AG09309 (cell line): ENCODE measurements around the gene ITSN2.

Experiments used
- DNase-seq: peaks from one replicate; pipeline ENCODE4 v3.0.0-alpha.2; 2010; ENCODE audit warnings: low read depth
- H3K4me3 ChIP-seq: 2 replicates; pipeline ENCODE4 v1.5.1; 2011; ENCODE audit warnings: mild to moderate bottlenecking, low read depth, low read length, moderate library complexity; ENCODE audit not compliant: control insufficient read depth
- TF ChIP-seq, protein P1 (sequence below): IDR thresholded peaks from 2 replicates; pipeline ENCODE4 v1.5.1; 2011; ENCODE audit warnings: mild to moderate bottlenecking, low read depth, low read length, inconsistent platforms; ENCODE audit not compliant: insufficient read depth, control insufficient read depth; ENCODE audit errors: missing control alignments

Gene ITSN2

DNA sequence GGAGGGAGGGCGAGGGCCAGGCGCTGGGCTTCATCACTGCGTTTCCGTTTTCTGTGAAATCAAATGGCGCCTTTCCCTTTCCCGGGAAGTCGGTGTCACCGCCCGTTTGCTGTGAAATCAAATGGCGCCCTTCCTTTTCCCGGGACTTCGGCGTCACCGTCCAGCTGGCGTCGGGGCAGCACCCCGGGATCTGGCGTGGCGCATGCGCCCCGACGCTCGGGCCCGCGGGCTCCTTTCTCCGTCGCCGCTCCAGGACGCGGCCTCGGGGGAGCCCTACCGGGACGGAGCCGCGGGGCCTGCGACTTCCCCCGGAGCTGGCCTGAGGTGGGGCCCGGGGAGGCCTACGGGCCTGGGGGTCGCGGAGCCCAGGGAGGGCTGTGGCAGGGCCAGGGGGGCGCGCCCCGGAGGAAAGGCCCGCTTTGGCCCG, 185.5 kb downstream of the ITSN2 start, which contains the start of gene FAM228A:
TSS of gene FAM228A (plus strand) at position 203 of the 427 bp plus-strand sequence. CDS start 428 bp downstream, outside the sequence.
- peak within 1 kb of the TSS; percentile 40 for H3K4me3 ChIP-seq
- TF ChIP-seq, protein P1, sequence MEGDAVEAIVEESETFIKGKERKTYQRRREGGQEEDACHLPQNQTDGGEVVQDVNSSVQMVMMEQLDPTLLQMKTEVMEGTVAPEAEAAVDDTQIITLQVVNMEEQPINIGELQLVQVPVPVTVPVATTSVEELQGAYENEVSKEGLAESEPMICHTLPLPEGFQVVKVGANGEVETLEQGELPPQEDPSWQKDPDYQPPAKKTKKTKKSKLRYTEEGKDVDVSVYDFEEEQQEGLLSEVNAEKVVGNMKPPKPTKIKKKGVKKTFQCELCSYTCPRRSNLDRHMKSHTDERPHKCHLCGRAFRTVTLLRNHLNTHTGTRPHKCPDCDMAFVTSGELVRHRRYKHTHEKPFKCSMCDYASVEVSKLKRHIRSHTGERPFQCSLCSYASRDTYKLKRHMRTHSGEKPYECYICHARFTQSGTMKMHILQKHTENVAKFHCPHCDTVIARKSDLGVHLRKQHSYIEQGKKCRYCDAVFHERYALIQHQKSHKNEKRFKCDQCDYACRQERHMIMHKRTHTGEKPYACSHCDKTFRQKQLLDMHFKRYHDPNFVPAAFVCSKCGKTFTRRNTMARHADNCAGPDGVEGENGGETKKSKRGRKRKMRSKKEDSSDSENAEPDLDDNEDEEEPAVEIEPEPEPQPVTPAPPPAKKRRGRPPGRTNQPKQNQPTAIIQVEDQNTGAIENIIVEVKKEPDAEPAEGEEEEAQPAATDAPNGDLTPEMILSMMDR: no peak

DNA sequence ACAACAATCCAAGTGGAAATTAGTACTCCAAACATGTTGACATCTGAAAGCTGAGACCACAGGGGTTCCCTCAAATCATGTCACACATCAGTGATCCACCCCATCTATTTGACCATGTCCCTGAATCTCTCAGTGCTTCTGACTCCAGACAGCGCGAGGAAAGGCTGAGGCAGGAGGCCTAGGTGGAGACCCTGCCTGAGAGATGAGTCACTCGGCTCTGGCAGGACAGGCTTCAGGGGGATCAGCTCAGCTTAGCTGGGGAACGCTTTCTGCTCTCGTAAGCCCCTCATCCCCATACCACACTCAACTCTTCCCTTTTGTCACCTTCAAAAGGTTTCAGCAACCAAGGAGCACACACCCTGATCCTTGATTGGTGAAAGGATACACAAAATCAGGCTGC, 191.3 kb downstream of the ITSN2 start:
- TF ChIP-seq, protein P1: no peak
- no peak for DNase-seq

More for the DNA sequence above, 185.5 kb downstream of the ITSN2 start, which contains the start of gene FAM228A:
- no peak for DNase-seq

DNA sequence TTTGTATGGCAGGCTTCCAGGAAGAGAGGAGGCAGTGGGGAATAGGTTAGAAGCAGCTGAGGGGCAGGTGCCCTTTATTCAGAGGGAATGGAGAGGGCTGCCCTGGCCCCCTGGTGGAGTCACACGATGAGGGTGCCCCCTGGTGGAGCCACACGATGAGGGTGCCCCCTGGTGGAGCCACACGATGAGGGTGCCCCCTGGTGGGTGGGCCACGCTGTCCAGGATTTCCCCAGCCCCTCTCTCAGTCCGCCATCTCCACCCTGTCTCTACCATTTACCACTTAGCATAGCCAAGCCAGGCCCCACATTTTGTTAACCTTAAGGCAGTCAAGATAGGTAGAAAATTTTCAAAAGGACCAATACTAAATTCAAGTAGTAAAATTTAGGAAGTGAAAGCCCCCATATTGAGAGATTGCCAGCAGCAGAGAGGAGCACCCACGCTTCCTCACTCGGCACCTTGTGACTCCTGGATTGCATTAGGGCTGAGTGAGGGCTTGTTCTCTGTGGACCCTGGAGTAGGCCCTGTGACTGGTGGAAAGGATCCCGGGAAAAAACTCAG, 195.8 kb downstream of the ITSN2 start:
- DNase-seq: no peak
- no peak overlapping the region for H3K4me3 ChIP-seq
- TF ChIP-seq, protein P1: peak; percentile 66

More for the DNA sequence above, 191.3 kb downstream of the ITSN2 start:
- H3K4me3 ChIP-seq: no peak overlapping the region

DNA sequence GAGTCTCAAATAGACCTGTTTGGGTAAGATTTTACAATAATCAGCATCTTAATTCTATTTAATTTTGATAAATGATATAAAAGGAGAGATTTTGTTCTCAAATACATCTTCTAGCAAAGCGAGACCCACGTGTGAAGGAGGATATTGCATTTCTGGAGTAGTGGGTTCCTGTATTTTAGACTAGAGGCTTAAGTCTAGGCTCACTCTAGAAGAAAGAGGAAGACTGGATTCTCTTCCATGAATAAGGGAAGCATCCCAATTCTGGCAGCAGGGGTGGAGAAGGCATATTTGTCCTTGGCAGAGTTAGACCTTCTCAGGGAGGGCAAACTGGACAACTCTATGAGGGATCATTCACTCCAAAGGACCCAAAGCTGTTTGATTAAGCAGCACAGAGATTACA, 196.7 kb downstream of the ITSN2 start:
- H3K4me3 ChIP-seq: no peak overlapping the region
- DNase-seq: no peak
- TF ChIP-seq, protein P1: no peak

DNA sequence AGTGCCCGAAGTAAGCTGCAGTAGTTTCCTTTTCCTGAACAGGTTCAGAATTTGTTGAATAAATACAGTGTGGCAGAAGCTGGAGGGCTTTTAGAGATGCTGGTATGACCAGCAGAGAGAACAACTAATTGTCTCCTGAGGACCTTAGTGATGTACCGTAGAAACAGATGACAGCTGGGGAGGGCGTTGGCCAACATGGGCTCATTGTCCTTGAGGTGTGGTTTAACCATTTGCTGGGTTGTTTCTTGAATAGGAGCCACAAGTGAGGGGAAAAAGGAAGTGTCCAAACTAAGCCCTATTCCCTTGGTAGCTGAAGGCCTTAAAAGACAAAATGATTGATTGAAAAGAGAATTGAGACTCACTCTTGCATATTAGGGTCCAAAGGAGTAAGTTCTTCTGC, 197.2 kb downstream of the ITSN2 start:
- TF ChIP-seq, protein P1: no peak
- H3K4me3 ChIP-seq: no peak overlapping the region
- DNase-seq: no peak

DNA sequence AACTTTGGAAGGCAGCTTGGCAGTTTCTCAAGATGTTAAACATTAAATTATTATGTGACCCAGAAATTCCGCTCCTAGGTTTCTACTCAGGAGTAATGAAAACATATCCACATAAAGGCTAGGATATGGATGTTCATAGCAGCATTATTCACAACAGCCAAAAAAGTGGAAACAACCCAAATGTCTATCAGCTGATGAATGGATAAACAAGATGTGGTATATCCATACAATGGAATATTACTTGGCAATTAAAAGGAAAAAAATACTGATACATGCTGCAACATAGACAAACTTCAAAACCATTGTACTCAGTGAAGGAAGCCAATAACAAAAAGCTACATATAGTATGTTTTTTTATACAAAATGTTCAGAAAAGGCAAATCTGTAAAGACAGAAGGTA, 197.8 kb downstream of the ITSN2 start:
- no peak overlapping the region for H3K4me3 ChIP-seq
- DNase-seq: no peak
- TF ChIP-seq, protein P1: no peak
